DMS153 (cell line): ENCODE data around the gene GPR161.
A peak's percentile ranks its signal among the peaks of the same experiment; 100 is the strongest.

Experiments used
- DNase-seq: peaks from one replicate; lab custom pipeline; 2025; lab: John Stamatoyannopoulos, UW

Gene GPR161

DNA sequence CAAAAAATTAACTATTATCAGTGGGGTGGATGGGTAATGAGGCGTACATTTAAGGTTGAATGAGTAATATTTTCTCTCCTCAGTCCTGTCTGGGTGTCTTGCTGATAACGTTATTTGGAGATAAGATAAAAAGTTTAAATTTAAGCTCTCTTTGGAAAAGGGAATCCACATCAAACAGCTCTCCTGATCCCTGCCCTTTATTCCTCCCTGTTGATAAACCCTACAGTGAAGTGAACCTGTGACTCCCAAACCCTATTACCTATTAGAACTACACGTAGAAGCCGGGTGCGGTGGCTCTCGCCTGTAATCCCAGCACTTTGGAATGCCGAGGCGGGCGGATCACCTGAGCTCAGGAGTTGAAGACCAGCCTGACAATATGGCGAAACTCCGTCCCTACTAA, 9.9 kb upstream of the GPR161 start:
- no peak for DNase-seq

DNA sequence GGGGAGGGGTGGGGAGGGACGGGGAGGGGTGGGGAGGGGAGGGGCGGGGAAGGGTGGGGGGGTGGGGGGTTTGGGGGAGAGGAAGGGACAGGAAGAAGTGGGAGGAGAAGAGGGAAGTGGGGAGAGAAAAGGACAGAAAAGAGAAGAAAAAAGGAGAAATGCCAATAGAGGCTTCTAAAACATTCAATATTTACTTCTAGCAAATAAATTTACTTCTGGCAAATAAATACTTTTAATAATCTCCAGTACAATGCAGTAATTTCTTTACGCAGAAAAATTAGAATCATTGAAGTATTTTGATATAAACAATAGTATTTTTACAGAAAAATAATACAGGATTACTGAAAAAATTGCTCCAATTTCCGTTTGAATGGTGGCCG, 9.4 kb upstream of the GPR161 start:
- no peak for DNase-seq

DNA sequence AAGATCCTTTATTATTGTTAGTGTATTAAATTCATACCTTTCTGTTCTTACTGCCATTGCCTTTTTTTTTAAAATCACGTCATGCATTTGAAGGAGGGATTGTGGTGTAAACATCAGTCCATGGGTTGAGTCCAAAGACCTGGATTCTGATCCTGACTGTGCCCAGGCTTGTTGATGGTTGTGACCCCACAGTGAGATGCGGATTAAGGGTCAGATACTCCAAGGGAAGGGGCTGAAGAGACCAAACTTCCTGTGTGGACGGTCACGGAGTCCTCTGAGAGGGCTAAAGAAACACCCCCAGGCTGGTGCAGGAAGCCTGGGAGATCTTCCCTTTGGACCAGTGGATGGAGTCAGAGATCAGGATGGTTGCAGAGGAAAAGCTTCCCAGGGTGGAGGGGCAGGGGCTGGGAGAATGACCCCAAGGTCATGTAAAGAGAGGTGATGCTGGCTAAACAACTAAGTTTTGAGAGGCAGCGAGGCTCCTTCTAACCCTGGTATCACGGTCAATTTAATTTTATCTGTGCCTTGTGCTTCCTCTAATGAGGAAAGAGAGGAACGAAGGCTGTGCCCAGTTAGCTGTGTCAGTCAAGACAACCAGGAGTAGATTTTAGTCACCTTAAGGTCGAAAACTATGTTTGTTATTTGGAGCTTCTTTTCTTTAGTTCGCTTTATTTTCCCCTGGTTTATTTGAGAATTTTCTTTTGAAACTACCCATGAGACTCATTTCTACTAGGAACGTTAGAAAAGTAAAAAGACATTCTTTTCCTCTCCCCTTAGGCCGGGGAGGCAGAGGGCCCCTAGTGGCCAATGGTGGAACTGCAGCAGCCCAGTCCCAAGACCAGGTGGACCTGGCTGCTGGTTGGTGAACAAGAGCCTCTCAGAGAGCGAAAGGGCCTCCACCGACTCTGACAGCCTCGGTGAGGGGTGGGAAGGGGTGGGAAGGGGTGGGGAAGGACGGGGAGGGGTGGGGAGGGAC, 8.7 kb upstream of the GPR161 start:
- peak; percentile 81 for DNase-seq

DNA sequence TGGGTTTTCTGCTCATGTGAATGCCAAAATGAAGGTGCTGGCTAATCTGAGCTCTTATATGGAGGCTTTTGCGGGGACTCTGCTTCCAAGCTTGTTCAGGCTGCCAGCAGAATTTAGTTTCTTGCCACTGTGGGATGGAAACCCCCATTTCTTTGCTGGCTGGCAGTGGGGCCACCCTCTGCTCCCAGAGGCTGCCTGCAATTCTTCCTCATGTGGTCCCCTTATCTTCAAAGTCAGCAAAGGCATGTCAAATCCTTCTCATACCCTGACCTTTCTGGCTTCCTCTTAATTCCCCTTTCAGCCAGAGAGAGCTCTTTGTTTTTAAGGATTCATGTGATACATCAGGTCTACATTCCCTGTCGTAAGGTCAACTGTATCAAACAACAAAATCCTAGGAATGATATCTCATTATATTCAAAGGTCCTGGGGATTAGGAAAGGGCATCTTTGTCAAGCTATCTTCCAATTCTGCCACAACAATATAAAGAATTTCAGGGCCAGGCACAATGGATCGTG, 5.2 kb upstream of the GPR161 start:
- no peak for DNase-seq

DNA sequence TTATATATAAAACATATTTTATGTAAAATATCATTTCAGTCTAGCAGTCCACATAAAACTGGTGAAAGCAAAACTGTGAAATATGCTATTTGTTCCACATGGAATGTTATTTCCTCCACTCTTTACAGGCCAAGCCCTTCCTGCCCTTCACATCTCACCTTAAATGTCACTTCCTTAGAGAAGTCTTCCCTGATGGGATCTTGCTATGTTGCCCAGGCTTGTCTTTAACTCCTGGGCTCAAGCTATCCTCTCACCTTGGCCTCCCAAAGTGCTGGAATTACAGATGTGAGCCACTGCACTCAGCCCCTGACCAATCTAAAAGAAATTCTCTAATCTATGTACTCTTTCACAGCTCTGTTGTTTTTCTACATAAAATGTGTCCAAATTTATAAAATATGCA, 2.3 kb upstream of the GPR161 start:
- DNase-seq = no peak

DNA sequence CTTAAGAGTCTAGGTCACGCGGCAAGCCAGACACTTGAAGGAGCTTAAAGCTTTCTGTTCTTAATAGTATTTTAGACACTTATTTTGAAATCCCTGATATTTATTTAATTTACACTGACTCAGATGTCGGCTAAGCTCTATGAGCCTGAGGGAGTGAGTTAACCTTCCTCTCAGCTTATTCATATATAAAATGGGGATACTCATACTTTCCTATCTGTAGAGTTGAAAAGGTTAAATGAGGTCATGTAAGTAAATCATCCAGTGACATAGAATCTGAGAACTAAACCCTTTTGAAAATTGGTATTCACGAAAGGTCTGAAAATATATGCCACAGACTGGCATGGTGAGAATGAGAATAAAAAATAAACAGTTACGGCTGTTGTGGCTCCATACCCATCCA, 1.4 kb upstream of the GPR161 start:
- no peak for DNase-seq

DNA sequence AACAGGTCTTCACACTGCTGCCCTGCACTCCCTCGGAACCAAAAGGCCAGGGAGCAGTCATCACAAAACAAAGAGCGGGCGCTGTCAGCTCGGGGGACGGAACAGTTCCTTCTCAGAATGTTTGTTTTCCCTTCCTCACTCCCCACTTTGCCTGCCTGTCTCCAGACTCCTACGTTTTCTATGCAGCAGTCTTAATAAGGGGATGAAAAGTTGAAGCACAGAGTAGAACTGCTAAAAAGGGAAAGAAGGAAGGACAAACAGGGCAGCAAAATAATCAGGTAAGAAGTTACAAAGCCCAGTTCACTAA, 738 bp upstream of the GPR161 start:
- no peak for DNase-seq

DNA sequence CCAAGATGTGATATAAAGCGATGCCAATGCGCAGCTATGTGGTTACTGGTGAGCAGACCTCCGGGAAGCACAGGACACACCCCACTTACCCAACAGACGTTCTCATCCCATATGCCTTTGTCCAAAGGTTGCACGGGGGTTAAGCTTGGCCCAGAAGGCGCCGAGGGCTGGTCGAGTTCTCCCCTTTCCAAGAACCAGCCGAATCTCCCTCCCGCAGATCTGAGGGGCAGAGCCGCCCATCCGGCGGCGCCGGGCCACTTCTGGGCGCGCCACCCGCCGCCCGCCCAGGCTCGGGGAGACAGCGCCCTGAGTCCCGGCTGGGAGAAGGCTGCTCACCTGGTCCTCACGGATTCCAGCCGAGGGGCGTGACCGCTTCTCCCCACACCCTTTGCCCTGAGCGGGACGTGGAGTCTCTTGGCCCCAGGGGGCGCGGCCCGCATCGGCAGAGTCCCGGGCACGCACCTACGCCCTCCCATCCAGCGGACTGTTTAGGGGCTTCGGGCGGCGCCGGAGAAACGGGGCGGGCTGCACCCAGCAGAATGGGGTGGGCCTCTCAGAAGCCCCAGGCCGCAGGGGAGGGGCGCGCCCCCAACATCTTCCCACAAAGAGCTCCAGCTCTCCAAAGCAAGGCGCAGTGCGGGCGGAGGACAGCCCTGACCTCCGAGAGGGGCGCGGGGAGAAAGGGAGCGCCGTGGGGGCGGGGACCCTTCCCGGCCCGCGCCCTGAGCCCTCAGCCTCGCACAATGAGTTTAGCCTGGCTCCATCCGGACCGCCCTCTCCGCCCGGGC, 615 bp downstream of the GPR161 start:
- DNase-seq = no peak

DNA sequence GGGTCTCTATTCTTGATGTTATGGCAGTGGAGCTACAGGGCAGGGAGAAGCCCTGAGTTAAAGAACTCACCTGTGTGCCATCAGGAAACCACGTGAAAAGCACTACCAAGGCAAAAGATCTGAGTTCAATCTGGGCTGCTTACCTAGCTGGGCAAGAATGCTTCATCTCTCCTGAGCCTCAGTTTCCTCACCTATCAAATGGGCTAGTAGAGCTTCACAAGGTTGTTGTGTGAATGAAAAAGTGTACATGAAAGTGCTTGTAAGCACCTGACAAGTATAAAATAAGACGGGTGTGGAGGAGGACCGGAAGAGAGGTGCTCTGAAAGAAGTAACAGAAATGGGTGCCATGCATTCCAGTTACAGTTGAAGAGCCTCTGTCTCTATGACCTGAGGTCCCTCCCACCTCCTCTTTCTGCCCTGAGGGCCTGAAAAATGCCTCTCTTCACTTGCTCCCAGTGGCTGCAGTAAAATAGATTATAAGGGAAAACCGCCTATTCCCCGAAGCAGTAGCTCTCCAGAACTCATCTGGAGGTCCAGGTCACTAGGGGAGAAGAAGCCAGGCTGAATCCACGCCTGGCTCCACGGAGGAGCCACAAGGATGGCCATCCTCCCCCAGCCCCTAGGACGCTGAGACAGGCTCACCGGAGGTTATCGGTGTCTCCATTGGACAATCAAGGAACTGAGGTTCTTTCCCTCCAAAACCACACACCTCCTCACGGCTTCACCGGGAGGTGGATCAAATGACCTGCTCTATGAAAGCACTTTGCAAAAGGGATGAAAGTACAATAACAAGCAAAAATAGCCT, 1.4 kb downstream of the GPR161 start:
- no peak for DNase-seq

DNA sequence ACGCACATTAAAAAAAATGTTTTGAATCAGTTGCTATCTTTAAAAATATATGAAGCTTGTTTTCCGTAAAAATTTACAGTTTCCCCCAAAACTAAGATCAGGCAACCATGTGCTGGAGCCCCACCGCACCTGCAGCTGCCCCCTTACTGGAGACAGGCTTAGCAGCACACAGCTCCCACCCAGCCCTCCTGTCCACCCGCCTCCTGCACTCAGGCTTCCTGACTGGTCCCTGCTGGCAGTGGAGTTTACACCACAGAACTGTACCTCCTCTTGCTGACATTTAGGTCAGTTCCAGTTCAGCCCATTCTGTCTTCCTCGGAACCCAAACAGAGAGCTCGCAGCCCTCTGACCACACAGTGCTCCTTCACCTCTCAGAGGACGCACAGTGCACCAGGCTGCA, 2.1 kb downstream of the GPR161 start:
- DNase-seq = no peak

DNA sequence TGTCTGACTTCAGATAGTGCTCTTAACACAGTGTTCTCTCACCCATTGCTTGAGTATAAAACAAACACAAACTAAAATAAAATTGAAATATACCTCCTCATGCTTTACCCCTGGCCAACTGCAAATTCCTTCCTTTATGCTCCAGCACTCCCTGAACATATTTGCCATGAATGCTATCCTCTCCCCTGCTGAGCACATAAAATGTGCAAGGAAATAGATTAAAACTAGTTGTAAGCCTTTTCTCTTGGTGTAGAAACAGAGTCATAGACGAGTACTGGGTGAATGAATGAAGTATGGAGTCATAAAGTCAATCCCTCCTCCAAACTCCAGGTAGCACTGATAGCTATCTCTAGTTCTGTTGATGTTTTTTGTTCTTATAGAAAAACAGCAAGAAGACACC, 2.6 kb downstream of the GPR161 start:
- no peak for DNase-seq

DNA sequence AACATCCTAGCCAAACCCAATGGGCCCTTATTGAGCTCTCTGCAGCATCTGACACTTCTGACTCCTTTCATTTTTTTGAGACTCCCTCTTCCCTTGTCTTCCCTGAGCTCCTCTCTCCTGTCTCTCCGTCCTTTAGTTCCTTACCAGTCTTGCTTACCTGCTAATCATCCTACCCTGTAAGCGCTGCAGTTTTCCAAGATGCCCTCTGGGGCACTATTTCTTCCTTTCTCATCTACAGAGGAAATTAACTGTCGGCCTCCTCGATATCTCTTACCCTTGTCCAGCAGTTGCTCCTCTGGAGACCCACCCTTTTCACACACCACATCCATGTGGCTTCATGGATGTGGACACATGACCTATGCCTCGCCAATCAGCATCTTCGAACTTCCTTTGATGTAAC, 6.8 kb downstream of the GPR161 start:
- no peak for DNase-seq

DNA sequence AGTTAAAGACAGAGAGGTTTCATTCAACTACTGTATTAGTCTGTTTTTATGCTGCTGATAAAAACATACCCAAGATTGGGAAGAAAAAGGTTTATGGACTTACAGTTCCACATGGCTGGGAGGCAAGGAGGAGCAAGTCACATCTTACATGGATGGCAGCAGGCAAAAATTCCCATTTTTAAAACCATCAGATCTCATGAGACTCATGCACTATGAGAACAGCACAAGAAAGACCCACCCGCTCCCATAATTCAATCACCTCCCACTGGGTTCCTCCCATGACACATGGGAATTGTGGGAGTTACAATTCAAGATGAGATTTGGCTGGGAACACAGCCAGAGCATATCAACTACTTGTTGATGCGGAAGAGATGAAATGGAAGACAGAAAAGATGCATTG, 9.2 kb downstream of the GPR161 start:
- DNase-seq = no peak

DNA sequence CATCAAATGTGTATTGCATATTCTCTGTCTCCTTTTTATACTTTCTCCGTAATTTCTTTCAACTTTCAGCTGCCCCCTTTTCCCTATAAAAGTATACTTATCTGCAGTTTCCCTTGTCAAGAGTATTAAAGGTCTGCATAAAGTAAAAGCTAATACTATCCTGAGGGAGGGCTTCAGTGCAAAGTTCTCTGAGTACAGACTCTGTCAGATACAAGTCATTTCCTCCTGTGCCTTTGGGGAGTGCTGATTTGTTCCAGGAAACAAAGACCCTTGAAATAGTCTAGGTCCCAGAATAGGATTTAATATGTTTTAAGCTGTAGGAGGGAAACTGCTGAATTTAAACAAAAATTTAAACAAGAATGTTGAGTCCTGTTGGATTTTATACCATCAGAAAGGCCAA, 11.7 kb downstream of the GPR161 start:
- no peak for DNase-seq

DNA sequence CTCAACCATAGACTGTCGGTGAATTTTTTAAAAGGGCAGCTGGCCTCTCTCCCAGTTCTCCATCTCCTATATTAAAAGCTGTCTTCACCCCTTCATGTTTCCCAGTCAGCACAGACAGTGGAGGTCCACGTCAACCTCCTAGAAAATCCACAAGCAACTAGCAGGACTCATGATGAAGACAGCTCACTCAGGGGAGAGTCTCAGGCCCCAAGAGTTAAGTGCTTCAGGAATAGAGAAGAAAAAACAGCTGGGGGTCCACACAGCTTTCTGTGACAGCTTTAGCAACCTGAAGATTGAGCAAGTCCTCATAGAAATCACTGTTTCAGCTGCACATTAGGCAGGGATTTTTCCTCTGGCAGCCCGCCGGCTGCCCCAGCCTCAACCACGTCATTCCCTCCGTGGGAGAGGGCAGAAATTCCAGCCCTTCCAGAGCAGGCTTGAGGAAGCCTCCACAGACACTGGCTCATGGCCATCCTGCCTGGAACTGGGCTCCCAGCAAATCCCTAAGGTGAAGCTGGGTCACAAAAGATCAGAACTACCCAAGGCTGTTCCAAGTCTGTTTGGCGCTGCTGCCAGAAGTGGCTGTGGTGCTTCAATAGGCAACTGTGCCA, 15.2 kb downstream of the GPR161 start:
- DNase-seq = no peak

DNA sequence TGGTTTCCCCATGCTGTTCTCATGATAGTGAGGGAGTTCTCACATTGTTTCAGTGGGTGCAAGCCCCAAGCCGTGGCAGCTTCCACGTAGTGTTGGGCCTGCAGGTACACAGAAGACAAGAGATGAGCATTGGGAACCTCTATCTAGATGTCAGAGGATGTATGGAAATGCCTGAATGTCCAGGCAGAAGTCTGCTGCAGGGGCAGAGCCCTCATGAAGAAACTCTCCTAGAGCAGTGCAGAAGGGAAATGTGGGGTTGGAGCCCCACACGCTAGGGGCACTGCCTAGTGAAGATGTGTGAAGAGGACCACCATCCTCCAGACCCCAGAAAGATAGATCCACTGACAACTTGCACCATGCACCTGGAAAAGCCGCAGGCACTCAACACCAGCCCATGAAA, 17.0 kb downstream of the GPR161 start:
- no peak for DNase-seq

DNA sequence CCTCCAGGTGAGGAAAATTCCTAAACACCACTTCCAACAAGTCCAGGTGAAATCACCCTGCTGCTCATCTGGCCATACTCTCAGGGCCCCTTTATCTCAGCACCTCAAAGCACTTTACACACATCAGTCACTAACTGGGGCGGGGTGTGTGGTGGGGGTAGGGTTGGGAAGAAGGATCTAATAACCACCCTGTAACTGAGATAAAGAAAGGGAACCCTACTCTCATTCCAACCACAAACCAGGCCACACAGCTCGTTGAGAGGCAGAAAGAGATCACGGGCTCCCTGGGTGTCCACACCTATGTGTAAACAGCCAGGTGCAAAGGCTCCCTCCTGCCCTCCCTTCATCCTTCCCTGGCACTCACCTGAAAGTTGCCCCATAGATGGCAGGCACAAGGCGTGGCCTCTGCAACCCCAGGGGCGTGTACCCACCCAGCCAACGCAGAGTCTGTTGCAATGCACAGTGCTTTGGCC, 20.4 kb downstream of the GPR161 start:
- peak; percentile 49 for DNase-seq

DNA sequence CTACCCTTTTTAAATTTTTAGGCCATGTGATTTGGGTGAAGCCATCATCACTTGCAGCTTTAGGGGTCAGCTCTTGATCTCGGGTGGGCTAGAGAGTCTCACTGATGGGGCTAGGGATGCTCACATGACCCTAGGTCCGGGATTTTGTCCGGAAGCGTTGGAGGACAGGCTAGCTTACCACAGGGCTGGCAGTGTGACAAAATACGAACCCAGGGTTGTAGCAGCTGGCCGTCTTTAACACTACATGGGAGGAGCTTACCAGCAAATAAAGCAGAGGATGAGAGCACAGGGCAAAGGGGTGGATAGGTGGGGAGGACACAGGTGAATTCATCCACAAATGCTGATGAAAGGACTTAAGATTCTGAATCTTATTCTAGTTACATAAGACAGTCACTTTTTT, 21.9 kb downstream of the GPR161 start:
- DNase-seq = peak; percentile 46

DNA sequence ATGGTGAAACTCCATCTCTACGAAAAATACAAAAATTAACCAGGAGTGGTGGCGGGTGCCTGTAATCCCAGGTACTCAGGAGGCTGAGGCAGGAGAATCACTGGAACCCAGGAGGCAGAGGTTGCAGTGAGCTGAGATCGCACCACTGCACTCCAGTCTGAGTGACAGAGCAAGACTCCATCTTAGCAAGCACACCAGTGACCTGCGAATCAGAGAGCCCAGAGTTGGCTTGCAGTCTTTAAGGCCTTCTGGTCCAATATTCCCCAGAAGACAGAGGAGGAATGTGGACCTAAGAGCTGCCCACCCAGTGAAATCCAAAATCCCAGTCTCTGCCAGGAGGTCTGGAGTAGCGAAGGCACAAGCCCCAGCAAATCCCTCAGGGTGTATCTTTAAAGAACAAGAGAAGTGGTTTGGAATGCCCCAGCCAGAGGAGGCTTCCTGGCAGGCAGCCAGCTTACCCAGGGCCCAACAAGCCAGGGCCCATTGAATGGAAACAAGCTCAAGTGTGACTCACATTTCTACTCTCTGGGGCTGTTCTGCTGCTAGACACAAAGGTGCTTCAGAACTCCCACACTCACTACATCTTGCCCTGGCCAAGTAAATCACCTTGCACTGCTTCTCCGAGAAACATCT, 23.9 kb downstream of the GPR161 start:
- DNase-seq = peak; percentile 77

DNA sequence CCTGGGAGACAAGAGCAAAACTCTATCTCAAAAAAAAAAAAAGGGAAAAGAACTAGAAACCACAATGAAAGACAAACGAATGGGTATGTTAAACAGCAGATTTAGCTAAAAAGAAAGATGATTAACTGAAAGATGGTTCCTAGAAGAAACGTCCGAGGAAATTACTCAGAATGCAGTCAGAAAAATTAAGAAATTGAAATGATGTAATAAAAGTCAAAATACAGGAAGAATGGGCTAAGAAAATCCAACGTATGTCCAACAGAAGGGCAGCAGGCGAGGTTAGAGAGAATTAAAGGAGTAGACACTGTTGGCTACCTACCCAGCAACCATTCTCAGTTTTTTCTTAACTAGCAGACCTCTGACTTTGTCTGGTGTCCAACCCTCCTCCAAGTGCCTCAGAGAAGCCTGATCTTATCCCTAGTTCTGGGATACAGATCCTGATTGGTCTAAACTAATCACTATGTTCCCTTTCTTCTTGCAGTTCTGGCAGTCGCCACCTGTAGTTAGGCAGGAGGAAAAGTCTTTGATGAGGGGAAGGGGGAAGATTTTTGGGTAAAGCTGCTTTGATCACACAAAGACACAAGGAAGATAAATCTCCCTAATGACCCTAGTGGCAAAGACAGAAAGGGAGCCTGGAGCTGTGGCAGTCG, 25.7 kb downstream of the GPR161 start:
- no peak for DNase-seq

DNA sequence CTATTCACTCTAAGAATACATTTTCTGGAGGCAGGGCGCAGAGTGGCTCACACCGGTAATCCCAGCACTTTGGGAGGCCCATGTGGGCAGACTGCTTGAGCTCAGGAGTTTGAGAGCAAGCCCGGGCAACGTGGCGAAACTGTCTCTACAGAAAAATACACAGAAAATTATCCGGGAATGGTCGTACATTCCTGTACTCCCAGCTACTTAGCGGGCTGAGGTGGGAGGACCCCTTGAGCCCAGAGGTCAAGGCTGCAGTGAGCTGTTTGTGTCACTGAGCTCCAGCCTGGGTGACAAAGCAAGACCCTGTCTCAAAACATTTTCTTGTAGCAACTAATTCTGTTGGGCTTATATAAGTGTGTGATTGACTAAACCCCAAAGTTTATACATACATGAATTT, 30.5 kb downstream of the GPR161 start:
- no peak for DNase-seq
